GM12878 (cell line): ENCODE data around the gene MALT1. TPM values are rescaled to one million over a fixed set of nuclear protein-coding genes. Genes with fewer than 3 reads are reported as not detected.
"Not testable (repeated sequence)": the region's sequence is repeated elsewhere in the genome, so short reads cannot be mapped to it uniquely, and the experiment has no call there.

Experiments used
- ATAC-seq: fragments of 200-7000 bp; cut with Tn5 transposase; 3 replicates; pipeline ENCODE4 v1.9.1; 2020; ENCODE audit warnings: mild to moderate bottlenecking, moderate library complexity
- BruUV-seq: library from RNA; stranded (reverse); fragments of 400-500 nt; replicated peaks from 2 replicates; lab custom pipeline; 2021; lab: Mats Ljungman, UMichigan
- CTCF ChIA-PET: fragments of 300-600 bp; sonication (Branson Sonifier 250); formaldehyde crosslinking; extraction: SDS; loops from one replicate; lab custom pipeline; 2021; ENCODE audit warnings: inconsistent platforms; lab: Yijun Ruan, JAX
- POLR2A ChIA-PET: fragments of 350-600 bp; formaldehyde crosslinking; extraction: SDS; loops from one replicate; lab custom pipeline; 2021; ENCODE audit warnings: inconsistent platforms; lab: Charles Lee
- RAD21 ChIA-PET: fragments of 300-600 bp; sonication (Branson Sonifier 250); formaldehyde crosslinking; loops from one replicate; lab custom pipeline; 2023; ENCODE audit warnings: antibody characterized with exemption; ENCODE audit not compliant: unreplicated experiment; lab: Charles Lee
- SMC1A ChIA-PET: fragments of 300-600 bp; sonication (Branson Sonifier 250); formaldehyde crosslinking; loops from one replicate; lab custom pipeline; 2023; ENCODE audit not compliant: unreplicated experiment, uncharacterized antibody; lab: Charles Lee
- DNase-seq: peaks from one replicate; pipeline ENCODE4 v3.0.0-alpha.2; 2011; ENCODE audit warnings: low read depth, low spot score
- FAIRE-seq: peaks from 3 replicates; lab custom pipeline; 2011; peaks lifted over from hg19 to GRCh38; lab: Jason Lieb, UNC
- H2AFZ ChIP-seq: 2 replicates; pipeline ENCODE4 v1.6.0; 2011; ENCODE audit warnings: low read depth, low read length, control low read depth; ENCODE audit not compliant: control insufficient read depth
- H3K27ac ChIP-seq: 2 replicates; pipeline ENCODE4 v1.5.1; 2011; ENCODE audit warnings: control low read depth; ENCODE audit not compliant: control insufficient read depth, insufficient read depth
- H3K27me3 ChIP-seq, 2 experiments: replicated peaks in 1 of 2; 2 replicates each; pipeline versions ENCODE4 v1.6.0 to v1.6.1; 2011; ENCODE audit warnings: low read length in 1 of 2; ENCODE audit not compliant: control insufficient read depth in 2 of 2, insufficient read depth in 2 of 2
- H3K36me3 ChIP-seq, 2 experiments: 2 replicates each; pipeline ENCODE4 v1.5.1; 2011; ENCODE audit warnings: low read length in 1 of 2; ENCODE audit not compliant: control insufficient read depth in 2 of 2, insufficient read depth in 2 of 2
- H3K4me1 ChIP-seq: 2 replicates; pipeline ENCODE4 v1.6.1; 2011; ENCODE audit warnings: mild to moderate bottlenecking, low read length, moderate library complexity, mixed read lengths; ENCODE audit not compliant: control insufficient read depth, insufficient read depth
- H3K4me2 ChIP-seq: 2 replicates; pipeline ENCODE4 v1.6.0; 2011; ENCODE audit warnings: control low read depth; ENCODE audit not compliant: control insufficient read depth, insufficient read depth
- H3K4me3 ChIP-seq: fragments of 200-600 bp; sonication (generic); 2 replicates; pipeline ENCODE4 v1.5.1; 2016
- H3K79me2 ChIP-seq: 2 replicates; pipeline ENCODE4 v1.6.0; 2011; ENCODE audit warnings: low read length; ENCODE audit not compliant: control insufficient read depth, insufficient read depth
- H3K9ac ChIP-seq: 2 replicates; pipeline ENCODE4 v1.8.0; 2011; ENCODE audit warnings: low read length, control low read depth, mixed read lengths; ENCODE audit not compliant: control insufficient read depth, insufficient read depth
- H3K9me3 ChIP-seq: replicated peaks from 3 replicates; pipeline ENCODE4 v1.5.1; 2011; ENCODE audit warnings: mild to moderate bottlenecking, low read length; ENCODE audit not compliant: control insufficient read depth, insufficient read depth
- H4K20me1 ChIP-seq: 2 replicates; pipeline ENCODE4 v1.6.0; 2011; ENCODE audit not compliant: control insufficient read depth, insufficient read depth
- ATF7 ChIP-seq: fragments of 450-650 bp; IDR thresholded peaks from 2 replicates; pipeline ENCODE4 v1.6.1; 2016; ENCODE audit warnings: low read depth, mild to moderate bottlenecking
- CREB1 ChIP-seq: IDR thresholded peaks from 2 replicates; pipeline ENCODE4 v1.6.1; 2012; ENCODE audit warnings: low read depth, mild to moderate bottlenecking, inconsistent platforms
- CREM ChIP-seq: IDR thresholded peaks from 2 replicates; pipeline ENCODE4 v1.6.1; 2014; ENCODE audit warnings: antibody characterized with exemption, low read depth
- IRF3 ChIP-seq: fragments of 450-650 bp; IDR thresholded peaks from 2 replicates; pipeline ENCODE4 v1.6.1; 2014; ENCODE audit warnings: mild to moderate bottlenecking
- JUNB ChIP-seq: IDR thresholded peaks from 2 replicates; pipeline ENCODE4 v1.6.1; 2016; ENCODE audit warnings: antibody characterized with exemption, mild to moderate bottlenecking
- LARP7 ChIP-seq: fragments of 450-650 bp; IDR thresholded peaks from 2 replicates; pipeline ENCODE4 v1.6.1; 2017; ENCODE audit warnings: mild to moderate bottlenecking
- NR2C1 ChIP-seq: fragments of 450-650 bp; IDR thresholded peaks from 2 replicates; pipeline ENCODE4 v1.6.1; 2017; ENCODE audit warnings: antibody characterized with exemption, mild to moderate bottlenecking, moderate library complexity
- REST ChIP-seq: IDR thresholded peaks from 2 replicates; pipeline ENCODE4 v1.6.1; 2012; ENCODE audit warnings: mild to moderate bottlenecking, low read depth, low read length
- YBX1 ChIP-seq: fragments of 450-650 bp; IDR thresholded peaks from 2 replicates; pipeline ENCODE4 v1.6.1; 2016; ENCODE audit warnings: antibody characterized with exemption
- ZZZ3 ChIP-seq: IDR thresholded peaks from 2 replicates; pipeline ENCODE4 v1.6.1; 2011; ENCODE audit warnings: low read depth; ENCODE audit not compliant: control insufficient read depth, insufficient read length
- WGBS: methylation state at CpG from one replicate; pipeline ENCODE4 v1.1.6; 2016; ENCODE audit warnings: low lambda C conversion rate; ENCODE audit not compliant: insufficient replicate concordance, insufficient coverage; ENCODE audit errors: missing lambda C conversion rate; 5-methylcytosine and 5-hydroxymethylcytosine counted together
- in situ Hi-C: fragments of 300-500 bp; cut with MboI; formaldehyde crosslinking; loops from 9 replicates; pipeline ENCODE4 v1.14.3; 2018; ENCODE audit warnings: mixed read lengths
- intact Hi-C: fragments of 100-400 bp; cut with micrococcal nuclease; formaldehyde crosslinking; loops from one replicate; pipeline ENCODE4 v1.14.2; 2022; ENCODE audit not compliant: unreplicated experiment
- polyA plus RNA-seq, 11 experiments: library from polyadenylated mRNA; depleted of rRNA in 4 of 11; unstranded in 6 of 11; stranded (reverse) in 5 of 11; fragments of >200 nt; fragmentation: Nextera tagmentation in 4 of 11; fragmentation: Illumina TruSeq in 1 of 11; extraction: Ambion mirVana in 4 of 11; extraction: Trizol in 1 of 11; gene quantifications; 1 replicate in 1 of 11; 2 replicates in 10 of 11; pipeline versions ENCODE4 v1.2.1 to v1.2.3, GENCODE V29; 2011 to 2016; ENCODE audit warnings: inconsistent platforms in 2 of 11, missing spikeins in 2 of 11, low read depth in 1 of 11
- total RNA-seq, 4 experiments: library from RNA; depleted of rRNA in 3 of 4; stranded (reverse); fragments of >200 nt in 3 of 4; fragmentation: Illumina TruSeq in 1 of 4; extraction: Trizol in 1 of 4; gene quantifications; 2 replicates each; pipeline versions ENCODE4 v1.2.1 to v1.2.3, GENCODE V29; 2013 to 2021

Gene MALT1
- total and polyA plus RNA-seq, 10 of the 15 experiments (the other 5 are each of a cell fraction or from before 2014, with no cell fraction given) = 17.6 to 126 (median 45.4) TPM

GRCh38 chr18:58776541-58776940 lies 105.3 kb downstream of the MALT1 start:
- BruUV-seq, H3K4me1 ChIP-seq, H3K27ac ChIP-seq, H3K79me2 ChIP-seq, POLR2A ChIA-PET, intact Hi-C loops, FAIRE-seq, H3K4me3 ChIP-seq, H3K27me3 ChIP-seq, in situ Hi-C loops, DNase-seq, H3K9ac ChIP-seq, H3K36me3 ChIP-seq, H2AFZ ChIP-seq, H3K4me2 ChIP-seq, H3K9me3 ChIP-seq, H4K20me1 ChIP-seq, ATAC-seq: not testable (repeated sequence)
- WGBS = 69% methylated on average over 4 of the region's 4 CpGs
- RAD21 ChIA-PET = interaction anchor here (1.2 to 1.3 kb wide), 2 partner anchors 280 to 294 kb away, joined by 4 read pairs; no protein-coding TSS in a partner anchor
- SMC1A ChIA-PET = interaction anchor here (2.1 to 12.0 kb wide), 3 partner anchors 8 to 294 kb away, joined by 6 to 71 read pairs (median 12); no protein-coding TSS in a partner anchor
- CTCF ChIA-PET = interaction anchor here (0.6 to 17.9 kb wide), 6 partner anchors 8 to 379 kb away, joined by 3 to 265 read pairs (median 37); no protein-coding TSS in a partner anchor

- ChIA-PET SMC1A (interaction anchor here (0.6 to 12.0 kb wide), 7 partner anchors 9 to 293 kb away, joined by 3 to 71 read pairs (median 4); partner anchors contain the start of gene MALT1), CTCF (interaction anchor here (0.9 to 17.9 kb wide), 6 partner anchors 9 to 380 kb away, joined by 3 to 265 read pairs (median 36); no protein-coding TSS in a partner anchor), POLR2A (no interaction called here), RAD21 (interaction anchor here (1.2 to 3.0 kb wide), 4 partner anchors 9 to 293 kb away, joined by 4 to 18 read pairs (median 9); no protein-coding TSS in a partner anchor)
- ATAC-seq = no peak
- Histone ChIP-seq H3K9ac (no peak overlapping the region), H3K4me1 (no peaks in the 10 kb centered on the region), H3K9me3 (no peaks in the 10 kb centered on the region), H3K36me3 (no peaks in the 10 kb centered on the region), H3K79me2 (no peaks in the 10 kb centered on the region), H3K4me2 (no peak overlapping the region), H3K27ac (no peak overlapping the region), H3K27me3 (no peaks in the 10 kb centered on the region), H3K4me3 (no peak overlapping the region), H2AFZ (no peak overlapping the region), H4K20me1 (no peaks in the 10 kb centered on the region)
- BruUV-seq = no TSS peak
- intact Hi-C loops (no loop called here), in situ Hi-C loops (no loop called here)
- FAIRE-seq = no peak
- under 1% methylated on average over 4 of the region's 4 CpGs for WGBS
- no peak for DNase-seq
- TF ChIP-seq ZZZ3 (no peak), ATF7 (no peak), CREB1 (no peak), CREM (no peak), YBX1 (no peak), LARP7 (no peak), IRF3 (no peak), NR2C1 (no peak), REST (no peak), JUNB (no peak)
Observed at GRCh38 chr18:58777471-58777870, 106.2 kb downstream of the MALT1 start.
